ENCODE results near the gene PLCH1.
"Not testable (repeated sequence)": the region's sequence is repeated elsewhere in the genome, so short reads cannot be mapped to it uniquely, and the experiment has no call there.

The PLCH1 gene

DNA sequence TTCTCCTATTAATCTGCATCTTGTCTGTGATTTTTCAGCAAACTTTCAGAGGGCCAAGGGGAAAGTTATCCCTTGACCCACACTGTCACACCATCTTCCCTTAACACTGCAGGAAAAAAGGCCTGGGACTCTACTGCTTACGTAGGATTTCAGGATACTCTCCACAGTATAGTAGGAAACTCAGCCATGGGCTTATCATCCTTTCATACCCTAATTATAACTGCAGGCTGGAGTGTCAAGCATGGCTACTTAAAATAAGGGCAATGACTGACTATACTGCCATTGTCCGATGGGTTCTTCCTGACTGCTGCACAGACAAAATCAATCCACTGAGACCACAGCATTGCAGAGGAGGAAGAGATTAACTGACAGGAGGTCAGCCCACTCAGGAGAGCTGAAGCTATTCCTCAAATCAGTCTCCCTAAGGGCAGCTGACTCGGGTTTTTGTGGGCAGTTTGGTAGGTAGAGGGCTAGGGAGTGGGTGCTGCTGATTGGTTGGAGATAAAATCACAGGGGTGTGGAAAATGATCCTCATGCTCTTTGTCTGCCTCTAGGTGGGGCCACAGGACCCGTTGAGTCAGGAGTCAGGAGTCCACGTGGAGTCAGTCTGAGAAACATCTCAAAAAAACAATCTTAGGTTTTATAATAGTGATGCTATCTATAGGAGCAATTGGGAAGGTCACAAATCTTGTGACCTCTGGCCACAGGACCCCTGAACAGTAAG lies 333.2 kb downstream of the PLCH1 start:
- no peak for DNase-seq

DNA sequence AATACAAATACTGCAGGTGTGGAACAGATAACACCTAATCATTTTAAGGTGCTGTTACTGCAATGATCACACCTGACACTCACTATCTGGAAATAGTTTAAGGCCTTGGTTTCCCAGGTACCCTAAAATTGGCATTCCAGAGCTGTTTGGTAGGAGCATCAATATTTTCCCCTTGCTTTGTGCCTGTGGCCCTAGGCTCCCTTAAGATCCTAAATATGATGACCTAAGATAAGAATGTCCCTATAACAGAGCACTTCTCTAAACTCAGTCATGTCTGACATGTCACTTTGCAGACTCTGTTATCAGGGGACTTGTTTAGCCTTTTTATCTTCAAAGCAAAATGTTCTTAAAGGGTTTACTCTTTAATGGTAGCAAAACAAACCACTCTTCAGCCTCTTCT lies 335.5 kb downstream of the PLCH1 start:
- no peak for DNase-seq

DNA sequence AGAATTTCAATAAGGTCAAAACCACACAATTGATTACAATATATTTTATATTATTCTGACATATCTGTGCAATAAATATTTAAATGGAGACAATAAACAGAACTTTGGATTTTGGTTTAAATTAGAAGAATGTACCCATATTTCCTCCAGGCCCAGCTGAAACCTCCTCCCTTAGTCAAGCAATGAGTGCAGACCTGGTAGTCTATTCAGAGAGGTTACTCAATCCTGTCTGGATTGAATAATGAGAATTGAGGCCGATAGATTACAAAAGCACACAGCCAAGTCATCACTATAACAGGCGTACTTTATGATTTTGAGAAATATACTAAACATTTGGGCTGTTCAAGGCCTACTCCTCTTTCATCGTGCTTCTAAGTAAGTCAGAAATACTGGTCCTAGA lies 336.9 kb downstream of the PLCH1 start:
- no peak for DNase-seq

DNA sequence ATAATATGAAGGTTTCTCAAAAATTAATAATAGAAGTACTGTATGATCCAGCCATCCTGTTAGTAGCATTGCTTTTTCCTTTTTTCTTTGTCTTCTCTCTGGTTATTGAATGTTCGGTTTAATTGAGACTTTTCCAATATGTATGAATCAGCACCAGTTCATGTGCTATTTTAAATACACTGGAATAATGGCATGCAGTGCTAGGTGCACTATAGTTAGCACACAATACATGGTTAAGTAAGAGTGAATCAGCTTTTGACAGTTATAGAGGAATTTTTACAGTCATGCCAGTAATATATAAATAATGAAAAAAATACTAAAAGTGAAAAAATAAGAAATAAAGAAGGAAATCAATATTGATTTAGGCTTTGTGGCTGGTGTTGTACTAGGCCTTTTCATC lies 337.5 kb downstream of the PLCH1 start:
- no peak for DNase-seq

DNA sequence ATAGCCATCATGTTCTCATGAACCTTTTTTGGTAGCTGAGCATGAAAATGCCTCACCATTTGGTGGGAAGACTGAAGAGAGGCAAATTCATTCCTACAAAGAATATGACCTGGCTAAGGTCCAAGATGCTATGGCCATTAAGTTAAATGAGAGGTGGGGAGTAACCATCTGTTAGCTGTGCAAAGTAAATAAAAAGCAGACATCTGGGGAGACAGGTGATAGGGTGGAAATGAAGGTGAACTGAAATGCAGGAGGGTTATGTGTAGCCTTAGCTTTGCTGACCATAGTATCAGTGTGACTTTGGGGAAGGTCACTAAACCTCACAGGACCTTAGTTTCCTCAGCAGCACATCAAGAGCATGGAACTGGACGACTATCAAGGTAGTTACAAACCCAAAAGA lies 340.4 kb downstream of the PLCH1 start:
- no peak for DNase-seq

DNA sequence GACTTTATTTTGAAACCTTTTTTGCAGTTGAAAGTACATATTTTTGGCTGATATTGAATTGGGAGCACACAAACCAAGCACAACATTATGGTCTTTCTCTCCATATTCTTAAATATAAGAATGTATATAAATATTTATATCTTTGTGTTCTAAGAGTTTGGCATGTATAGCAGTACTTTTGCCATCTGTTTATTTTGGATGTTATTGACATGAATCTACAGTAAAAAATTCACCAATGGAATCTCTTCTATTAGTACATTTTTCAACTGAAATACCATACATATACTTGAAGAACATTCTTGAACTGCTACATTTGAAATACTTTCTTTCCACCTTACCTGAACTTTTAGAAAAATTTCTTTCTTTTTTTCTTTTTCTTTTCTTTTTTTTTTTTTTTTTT lies 342.2 kb downstream of the PLCH1 start:
- DNase-seq = no peak

DNA sequence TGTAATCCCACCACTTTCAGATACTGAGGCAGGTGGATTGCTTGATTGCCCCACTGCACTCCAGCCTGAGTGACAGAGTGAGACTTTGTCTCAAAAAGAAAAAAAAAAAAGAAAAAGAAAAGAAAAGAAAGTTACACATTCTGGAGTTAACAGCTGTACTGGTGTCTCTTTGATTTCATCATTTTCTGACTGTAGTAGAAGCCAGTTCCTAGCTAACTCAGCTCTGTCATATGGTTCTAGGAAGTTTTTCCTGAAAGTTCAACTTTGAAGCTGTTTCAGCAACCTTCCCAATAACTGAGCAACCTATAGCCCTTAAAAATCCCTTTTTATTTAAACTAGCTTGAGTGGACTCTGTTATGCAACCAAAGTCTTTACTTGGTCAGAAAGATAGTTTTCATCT lies 346.8 kb downstream of the PLCH1 start:
- DNase-seq = no peak

DNA sequence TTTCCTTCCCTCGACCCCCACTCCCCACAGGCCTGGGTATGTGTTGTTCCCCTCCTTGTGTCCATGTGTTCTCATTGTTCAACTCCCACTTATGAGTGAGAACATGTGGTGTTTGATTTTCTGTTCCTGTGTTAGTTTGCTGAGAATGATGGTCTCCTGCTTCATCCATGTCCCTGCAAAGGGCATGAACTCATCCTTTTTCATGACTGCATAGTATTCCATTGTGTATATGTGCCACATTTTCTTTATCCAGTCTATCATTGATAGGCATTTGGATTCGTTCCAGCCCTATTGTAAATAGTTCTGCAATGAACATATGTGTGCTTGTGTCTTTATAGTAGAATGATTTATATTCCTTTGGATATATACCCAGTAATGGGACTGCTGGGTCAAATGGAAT lies 350.0 kb downstream of the PLCH1 start:
- not testable (repeated sequence) for DNase-seq

DNA sequence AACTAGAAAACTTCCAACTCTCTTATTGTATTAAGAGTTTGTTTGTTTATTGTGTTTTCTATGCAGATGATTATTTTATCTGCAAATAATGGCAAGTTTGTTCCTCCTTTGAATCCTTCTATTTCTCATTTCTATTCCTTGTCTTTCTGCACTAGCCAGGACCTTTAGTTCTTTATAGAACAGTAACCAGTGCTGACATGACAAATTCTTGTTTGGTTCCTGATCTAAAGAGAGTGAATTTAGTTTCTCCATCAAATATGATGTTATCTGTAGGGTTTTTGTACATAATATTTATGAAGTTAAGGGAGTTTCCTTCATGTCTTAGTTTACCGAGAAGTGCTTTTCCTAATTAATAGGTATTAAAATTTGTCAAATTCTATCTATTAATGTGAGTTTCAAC lies 350.6 kb downstream of the PLCH1 start:
- DNase-seq = no peak

DNA sequence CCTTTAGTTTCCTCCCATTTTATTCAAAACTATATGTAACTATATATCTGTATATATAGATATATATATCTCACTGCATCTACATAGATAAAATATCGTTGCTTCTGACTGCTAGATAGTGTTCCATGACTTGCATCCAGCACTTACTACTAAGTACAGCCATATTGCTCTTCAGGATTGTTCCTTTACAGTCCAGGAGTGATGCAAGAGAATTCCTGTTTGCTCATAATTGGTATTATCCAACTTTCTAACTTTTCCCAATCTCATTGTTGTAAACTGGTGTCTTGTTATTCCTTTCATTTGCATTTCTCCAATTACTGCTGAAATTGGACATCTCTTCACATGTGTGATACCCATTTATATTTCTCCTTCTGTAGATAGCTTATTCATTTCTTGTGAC lies 351.6 kb downstream of the PLCH1 start:
- no peak for DNase-seq

DNA sequence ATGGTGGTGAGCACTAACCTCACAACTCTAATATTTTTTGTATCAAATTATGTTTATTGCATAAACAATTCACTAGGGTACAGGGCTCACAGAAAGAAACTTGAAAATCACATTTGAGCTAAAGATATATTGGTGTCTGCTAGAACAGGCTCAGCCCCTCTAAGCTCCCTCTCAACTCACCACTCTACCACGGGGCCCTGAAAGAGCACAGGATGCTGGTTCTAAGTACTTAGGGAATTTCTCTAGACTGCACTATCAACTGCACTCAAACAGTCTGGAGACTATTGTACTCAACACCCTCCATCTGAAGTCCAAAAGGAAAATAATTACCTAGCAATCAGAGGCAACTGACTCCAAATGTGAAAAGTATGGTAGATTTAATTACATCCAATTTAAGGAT lies 352.7 kb downstream of the PLCH1 start:
- DNase-seq = no peak

DNA sequence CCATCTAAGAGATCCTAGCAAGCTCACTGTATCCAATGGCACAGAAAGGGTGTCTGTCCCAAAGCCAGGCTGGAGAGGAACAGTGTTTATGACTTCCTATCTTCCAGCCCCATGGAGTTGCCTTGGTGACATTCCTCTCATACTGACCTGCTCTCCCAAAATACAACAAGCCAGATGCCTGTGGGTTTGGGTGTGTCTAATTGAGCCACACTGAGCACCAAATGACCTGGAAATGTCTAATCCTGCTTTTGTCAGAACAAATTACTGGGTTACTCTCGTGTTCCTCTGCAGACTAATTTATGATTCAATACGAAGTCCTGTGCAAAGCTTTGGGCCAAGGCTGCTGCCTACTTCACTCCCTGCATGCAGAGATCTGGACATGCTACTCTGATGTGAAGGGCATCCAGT lies 353.3 kb downstream of the PLCH1 start:
- DNase-seq = peak; percentile 5

DNA sequence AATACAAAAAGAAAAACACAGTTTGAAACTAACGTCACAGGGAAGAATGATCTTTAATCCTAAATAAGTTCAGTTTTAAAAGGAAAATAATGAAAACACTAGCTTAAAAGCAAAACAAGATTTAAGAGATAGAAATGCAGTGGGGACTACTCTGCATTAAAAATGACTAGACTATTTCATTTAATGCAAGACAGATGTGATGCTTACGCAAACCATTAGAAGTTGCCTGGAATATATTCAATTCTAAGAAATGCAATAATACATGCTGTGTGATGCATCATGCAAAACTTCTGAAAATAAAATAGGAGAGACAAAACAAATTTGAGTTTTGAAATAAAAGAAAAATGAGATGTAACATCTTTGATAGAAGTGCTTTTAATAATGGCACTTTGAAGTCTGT lies 353.8 kb downstream of the PLCH1 start:
- no peak for DNase-seq

DNA sequence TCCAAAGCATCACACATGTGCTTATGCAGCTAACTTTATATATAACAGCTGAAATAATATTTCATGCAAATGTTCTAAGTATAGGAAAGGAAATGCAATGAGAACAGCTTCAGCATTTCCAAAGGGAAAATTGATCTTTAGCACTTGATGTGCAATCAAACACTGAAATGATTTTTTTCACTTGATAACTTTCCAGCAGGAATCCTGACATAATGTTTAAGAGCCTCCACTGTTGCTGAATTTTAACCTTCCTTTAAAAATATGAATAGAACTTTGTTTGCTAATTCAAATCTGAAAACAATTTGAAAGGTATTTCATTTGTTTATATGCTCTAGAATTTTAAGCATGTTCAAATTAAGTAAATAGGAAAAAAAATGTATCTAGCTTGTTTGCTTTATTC lies 354.5 kb downstream of the PLCH1 start:
- no peak for DNase-seq

DNA sequence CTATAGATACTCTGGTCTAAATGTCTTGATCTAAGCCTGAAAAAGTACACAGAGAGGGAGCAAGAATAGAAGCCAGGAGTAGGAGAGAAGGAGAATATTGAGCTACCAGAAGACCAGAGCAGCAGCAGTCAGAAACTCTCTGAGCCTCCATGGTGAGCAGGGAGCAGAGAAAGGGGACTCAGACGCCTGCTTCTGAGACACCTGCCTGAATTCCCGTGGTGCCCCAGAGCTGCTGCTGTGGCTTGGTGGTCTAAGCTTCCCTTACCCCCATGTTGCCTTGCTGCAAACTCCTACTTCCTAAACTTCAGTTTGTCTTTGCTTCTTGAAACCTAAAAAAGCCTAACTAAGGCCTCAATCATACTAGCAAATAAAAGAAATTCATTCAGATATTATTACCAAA lies 356.5 kb downstream of the PLCH1 start:
- no peak for DNase-seq

DNA sequence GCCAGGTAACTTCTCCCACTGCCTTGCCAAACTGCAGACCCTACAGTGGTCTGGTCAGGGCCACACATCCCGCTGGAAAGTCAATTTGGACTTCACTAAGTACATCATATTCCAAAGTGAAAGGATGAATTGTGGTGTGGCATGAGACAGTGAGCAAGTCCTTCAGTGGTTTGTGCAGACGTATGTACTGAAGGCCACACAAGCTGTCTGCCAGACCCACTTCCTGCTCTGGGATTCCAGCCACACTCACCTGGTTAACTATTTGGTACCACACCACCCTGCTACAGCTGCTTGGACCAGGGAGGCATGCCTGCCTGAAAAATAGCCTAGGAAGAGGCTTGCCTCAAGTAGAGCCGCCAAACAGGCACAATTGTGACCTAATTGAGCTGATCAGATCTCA lies 357.3 kb downstream of the PLCH1 start:
- no peak for DNase-seq

DNA sequence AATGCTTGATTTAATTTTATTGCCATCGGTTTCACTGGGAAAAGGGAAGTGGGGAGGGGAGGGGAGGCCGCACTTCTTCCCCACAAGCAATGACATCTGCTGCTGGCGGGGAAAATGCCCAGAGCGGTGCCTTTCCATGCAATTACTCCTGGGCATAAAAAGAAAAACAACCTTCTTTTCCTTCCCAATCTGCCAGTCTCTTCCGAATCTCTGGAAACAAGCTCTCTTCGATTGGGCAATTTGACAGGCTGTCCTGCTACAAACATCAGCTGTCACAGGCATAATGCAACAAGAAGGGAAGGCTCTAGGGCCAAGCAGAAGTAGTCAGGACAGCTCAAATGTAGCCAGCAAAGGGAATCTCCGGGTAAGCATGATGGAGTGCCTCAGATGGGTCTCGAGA lies 358.0 kb downstream of the PLCH1 start:
- DNase-seq = no peak

DNA sequence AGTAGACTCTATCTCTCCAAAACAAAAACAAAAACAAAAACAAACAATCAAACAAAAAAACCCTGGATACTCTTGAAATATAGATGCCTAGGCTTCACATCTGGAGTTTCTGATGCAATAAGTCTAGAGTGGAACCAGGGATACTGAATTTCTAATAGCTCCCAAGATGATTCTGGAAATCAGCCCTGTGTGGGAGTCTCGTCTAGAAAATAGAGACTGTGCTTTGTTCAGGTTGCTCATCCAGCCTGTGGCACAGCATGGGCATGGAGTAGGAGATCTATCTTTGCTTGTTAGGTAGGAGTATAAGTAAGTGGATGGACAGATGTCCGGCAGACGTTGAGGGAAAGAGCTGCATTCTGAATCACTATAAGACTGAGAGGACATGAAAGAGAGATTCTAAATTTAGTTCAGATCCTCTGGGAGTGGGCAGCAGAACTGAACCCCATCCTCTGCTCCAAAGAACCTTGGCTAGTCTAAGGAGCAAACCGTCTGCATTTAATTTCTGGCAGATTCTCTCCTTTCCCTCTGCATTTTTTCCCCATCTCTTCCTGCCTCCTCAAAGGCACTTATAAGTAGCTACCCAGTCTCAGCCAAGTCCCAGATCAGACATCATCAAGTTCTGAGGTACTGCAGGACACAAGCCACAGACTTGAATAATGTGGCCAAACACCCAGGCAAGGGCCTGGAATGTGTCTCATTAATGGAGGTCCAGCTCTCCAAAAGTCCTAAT lies 358.8 kb downstream of the PLCH1 start:
- no peak for DNase-seq

DNA sequence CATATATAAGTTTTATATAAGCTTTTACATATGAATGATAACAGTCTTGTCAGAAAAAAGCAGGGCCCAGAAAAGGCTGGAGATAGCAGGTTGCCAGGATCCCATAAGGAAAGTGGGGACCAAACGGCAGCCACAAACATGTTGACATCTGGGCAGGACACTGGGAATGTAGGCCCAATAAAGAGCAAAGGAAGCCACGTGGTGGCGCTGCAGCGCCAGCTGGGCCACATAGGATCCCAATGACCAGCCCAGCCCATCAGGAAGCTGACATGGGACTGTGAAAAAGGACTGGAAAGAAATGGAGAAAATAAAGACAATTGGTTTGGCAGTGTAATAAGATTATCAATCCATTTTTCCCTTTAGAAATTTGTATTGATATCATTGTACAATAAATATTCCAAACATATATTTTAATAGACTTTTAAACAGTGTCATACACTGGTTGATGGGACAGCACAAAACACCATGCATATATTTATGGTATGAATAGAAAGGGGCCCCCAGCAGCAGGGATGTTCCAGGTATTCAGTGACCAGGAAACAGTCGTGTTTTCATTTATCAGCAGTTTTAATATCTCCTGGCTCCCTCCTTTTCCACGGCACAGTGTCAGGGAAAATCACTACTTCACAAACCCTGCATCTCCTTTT lies 362.4 kb downstream of the PLCH1 start:
- peak; percentile 40 for DNase-seq

DNA sequence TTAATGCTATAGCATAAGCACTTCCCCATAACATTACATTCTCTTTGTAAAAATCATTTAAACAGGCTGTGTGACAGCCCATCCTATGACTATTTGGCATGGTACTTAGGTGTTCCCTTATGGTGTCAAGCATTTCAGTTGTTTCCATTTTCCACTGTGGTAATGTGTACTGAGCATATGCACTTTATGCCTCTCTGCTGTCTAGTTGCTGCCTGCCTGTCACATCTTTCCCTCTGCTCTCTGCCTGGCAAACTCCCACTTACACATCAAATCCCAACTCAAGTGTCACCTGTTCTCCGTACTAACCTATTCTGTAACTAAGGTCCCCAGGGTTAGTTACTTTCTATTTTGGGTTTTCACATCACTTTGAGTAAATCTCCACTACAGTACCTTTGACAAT lies 367.0 kb downstream of the PLCH1 start:
- no peak for DNase-seq

DNA sequence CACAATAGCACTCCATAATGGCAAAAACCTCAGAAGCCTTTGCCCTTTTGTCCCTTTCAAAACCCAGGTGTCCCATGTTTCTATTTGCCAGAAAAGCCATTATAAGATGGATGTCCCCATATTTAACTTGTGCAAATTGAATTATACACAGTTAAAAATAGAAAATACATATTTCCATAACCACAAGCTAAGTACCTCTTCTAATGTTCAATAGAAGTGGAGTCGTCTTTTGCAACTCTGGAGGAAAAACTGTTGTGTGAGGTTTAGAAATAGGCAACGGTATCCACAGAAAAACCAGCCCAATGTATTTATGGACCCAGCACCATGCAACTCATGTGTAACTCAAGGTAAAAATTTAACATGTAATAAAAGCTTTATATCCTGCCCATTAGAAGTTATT lies 367.8 kb downstream of the PLCH1 start:
- no peak for DNase-seq

DNA sequence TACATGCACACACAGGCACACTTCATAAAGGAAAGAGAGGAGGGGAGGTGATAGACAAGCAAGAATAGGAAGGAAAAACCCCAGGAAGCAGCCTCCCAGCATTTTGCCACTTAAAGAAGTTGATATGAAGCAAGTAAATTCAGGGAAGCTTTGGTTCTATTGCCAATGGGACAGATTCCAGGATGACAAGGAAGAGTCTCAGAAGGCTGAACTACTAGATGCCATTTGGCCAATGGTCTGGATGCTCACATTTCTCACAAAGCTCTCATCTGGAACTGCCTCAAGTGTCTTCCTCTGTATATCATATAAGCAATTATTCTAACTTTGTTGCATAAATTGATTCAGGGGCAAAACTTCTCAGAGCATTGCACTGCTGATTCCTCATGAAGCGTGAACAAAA lies 372.6 kb downstream of the PLCH1 start:
- no peak for DNase-seq

DNA sequence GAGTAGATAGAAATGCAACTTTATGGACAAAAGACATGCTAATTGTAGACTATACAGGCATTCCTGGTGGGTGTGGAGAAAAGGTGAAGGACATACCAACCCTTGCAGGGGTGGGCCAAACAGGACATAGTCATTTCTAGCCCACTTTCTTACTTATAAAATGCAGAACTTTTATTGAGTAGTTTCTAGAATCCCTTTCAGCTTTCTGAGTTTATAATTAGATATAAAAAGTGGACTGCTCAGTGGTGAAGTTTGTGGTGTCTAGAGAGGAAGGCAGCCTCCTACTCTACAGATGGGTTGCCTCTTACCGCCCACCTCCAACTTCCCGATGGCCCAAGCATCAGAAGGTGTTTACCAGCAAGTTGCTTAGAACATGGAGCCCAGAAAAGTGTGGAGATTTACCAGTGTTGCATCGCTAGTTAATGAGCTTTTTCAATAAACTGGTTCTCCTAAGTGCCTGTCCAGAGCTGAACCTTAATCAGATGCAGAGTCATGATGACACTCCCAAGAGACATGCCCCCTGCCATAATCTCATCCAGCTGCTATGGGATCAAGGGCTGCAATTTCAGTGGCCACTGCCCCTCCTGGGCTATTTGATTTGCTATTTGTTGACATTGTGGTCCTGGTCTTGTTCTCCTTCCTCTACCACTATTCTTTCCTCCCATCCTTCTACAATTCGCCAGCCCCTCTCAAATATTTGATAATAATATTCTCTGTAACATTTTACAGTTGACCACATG lies 373.9 kb downstream of the PLCH1 start:
- no peak for DNase-seq

DNA sequence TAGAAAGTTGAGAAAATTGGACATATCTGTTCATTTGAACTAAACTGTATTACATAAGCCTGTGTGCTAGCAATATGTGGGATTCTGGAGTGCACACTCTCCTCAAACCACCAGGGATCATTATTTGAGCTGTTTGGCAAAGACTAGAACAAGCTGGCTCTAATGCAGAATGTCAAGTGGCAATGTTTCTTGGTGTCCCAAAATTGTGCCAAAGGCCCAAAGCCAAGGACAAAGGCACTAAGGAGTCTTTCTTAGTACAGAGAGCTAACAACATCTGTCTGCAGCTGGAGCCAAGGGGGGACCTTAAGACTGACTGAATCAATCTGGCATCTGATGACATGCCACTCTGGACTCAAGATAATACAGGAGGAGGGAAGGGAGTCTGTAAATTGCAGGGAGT lies 374.7 kb downstream of the PLCH1 start:
- no peak for DNase-seq

Data from kidney glomerular epithelial cell (primary cell).